ENCODE data around the gene CCNT2.

DNA sequence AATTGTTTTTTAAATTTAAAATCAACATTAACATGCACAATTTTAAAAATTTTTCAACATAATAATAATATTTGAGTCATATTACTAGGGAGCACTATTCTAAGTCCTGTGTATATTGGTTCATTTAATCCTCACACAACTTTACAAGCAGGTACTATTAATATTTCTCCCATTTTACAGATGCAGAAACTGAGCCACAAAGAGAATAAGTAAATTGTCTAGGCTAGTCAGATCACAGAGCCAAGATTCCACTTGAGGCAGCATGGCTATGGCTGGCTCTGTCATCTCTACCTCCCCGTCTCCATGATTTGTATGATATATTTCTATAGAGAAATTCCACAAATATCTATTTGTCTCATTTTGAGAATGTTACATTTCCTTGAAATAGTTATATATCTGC, 15.1 kb downstream of the CCNT2 start:
- TF ChIP-seq PPARA (CRISPR knock-in tag; IDR thresholded peaks at IDR 0.05; ENCODE audit: borderline replicate concordance) (no peak), CSDC2 (CRISPR knock-in tag; IDR thresholded peaks at IDR 0.05) (no peak), SNAI2 (CRISPR knock-in tag; IDR thresholded peaks at IDR 0.05) (no peak), ZFP3 (CRISPR knock-in tag; IDR thresholded peaks at IDR 0.05) (no peak), ZNF70 (CRISPR knock-in tag; IDR thresholded peaks at IDR 0.05) (no peak), ISL1 (CRISPR knock-in tag; IDR thresholded peaks at IDR 0.05) (no peak), RARB (CRISPR knock-in tag; IDR thresholded peaks at IDR 0.05) (no peak), ZNF8 (CRISPR knock-in tag; IDR thresholded peaks at IDR 0.05) (no peak), OSR1 (CRISPR knock-in tag; IDR thresholded peaks at IDR 0.05) (no peak), ARNTL (CRISPR knock-in tag; IDR thresholded peaks at IDR 0.05; ENCODE audit: borderline replicate concordance, low read depth) (no peak)
- TF ChIP-seq, protein P1, sequence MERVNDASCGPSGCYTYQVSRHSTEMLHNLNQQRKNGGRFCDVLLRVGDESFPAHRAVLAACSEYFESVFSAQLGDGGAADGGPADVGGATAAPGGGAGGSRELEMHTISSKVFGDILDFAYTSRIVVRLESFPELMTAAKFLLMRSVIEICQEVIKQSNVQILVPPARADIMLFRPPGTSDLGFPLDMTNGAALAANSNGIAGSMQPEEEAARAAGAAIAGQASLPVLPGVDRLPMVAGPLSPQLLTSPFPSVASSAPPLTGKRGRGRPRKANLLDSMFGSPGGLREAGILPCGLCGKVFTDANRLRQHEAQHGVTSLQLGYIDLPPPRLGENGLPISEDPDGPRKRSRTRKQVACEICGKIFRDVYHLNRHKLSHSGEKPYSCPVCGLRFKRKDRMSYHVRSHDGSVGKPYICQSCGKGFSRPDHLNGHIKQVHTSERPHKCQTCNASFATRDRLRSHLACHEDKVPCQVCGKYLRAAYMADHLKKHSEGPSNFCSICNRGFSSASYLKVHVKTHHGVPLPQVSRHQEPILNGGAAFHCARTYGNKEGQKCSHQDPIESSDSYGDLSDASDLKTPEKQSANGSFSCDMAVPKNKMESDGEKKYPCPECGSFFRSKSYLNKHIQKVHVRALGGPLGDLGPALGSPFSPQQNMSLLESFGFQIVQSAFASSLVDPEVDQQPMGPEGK (CRISPR knock-in tag; IDR thresholded peaks at IDR 0.05; ENCODE audit: borderline replicate concordance), result no peak
